A549 (cell line): ENCODE data around the gene TMEM60. TPM values are rescaled to one million over a fixed set of nuclear protein-coding genes. Genes with fewer than 3 reads are reported as not detected.

Experiments used
- ATAC-seq, 2 experiments: fragments of 200-7000 bp in 1 of 2; fragments of >200 bp in 1 of 2; cut with Nextera tagmentation in 1 of 2; cut with Tn5 transposase in 1 of 2; 3 replicates each; pipeline versions ENCODE4 v1.8.0 to v1.9.1; 2018 to 2020; ENCODE audit warnings: mild to moderate bottlenecking in 1 of 2, moderate library complexity in 1 of 2
- CTCF ChIA-PET: fragments of 300-600 bp; sonication (Branson Sonifier 250); formaldehyde crosslinking; extraction: SDS; loops from one replicate; lab custom pipeline; 2021; ENCODE audit warnings: antibody characterized with exemption, inconsistent platforms; lab: Yijun Ruan, JAX
- POLR2A ChIA-PET: fragments of 350-600 bp; formaldehyde crosslinking; extraction: SDS; loops from one replicate; lab custom pipeline; 2021; ENCODE audit warnings: antibody characterized with exemption, inconsistent platforms; lab: Yijun Ruan, JAX
- DNase-seq, 2 experiments: peaks; one replicate each; pipeline versions ENCODE4 v3.0.0 to v3.0.0-alpha.2; 2011 to 2016; ENCODE audit warnings: low read depth in 1 of 2, low spot score in 1 of 2
- FAIRE-seq: peaks from 2 replicates; lab custom pipeline; 2011; peaks lifted over from hg19 to GRCh38; lab: Jason Lieb, UNC
- H3K27ac ChIP-seq, 2 experiments: fragments of >200 bp; sonication (Bioruptor Twin); formaldehyde crosslinking; 3 replicates each; pipeline ENCODE4 v1.5.1; 2016 to 2017
- H3K4me1 ChIP-seq: fragments of >200 bp; sonication (Bioruptor Twin); formaldehyde crosslinking; 3 replicates; pipeline ENCODE4 v1.6.1; 2016
- H3K4me2 ChIP-seq: fragments of >200 bp; sonication (Bioruptor Twin); formaldehyde crosslinking; 3 replicates; pipeline ENCODE4 v1.6.1; 2016
- H3K4me3 ChIP-seq: fragments of >200 bp; sonication (Bioruptor Twin); formaldehyde crosslinking; 3 replicates; pipeline ENCODE4 v1.5.1; 2016
- H3K9me3 ChIP-seq: fragments of >200 bp; sonication (Bioruptor Twin); formaldehyde crosslinking; 3 replicates; pipeline ENCODE4 v1.6.1; 2016
- CBX8 ChIP-seq: fragments of 200-600 bp; sonication (generic); IDR thresholded peaks from 2 replicates; pipeline ENCODE4 v1.6.1; 2016
- EHF ChIP-seq: fragments of 250-450 bp; sonication (Bioruptor Pico); IDR thresholded peaks from 2 replicates; pipeline ENCODE4 v1.5.0; 2020; ENCODE audit warnings: mild to moderate bottlenecking
- FOSL2 ChIP-seq, 2 experiments: fragments of 450-650 bp in 1 of 2; fragments of >200 bp in 1 of 2; sonication (Bioruptor Twin) in 1 of 2; formaldehyde crosslinking; IDR thresholded peaks; 2 replicates each; pipeline versions ENCODE4 v1.5.0 to v1.6.1; 2016 to 2020; ENCODE audit warnings: mild to moderate bottlenecking in 1 of 2, moderate library complexity in 1 of 2
- FOXS1 ChIP-seq: fragments of 250-450 bp; sonication (Bioruptor Pico); IDR thresholded peaks from 2 replicates; pipeline ENCODE4 v1.5.0; 2020; ENCODE audit warnings: mild to moderate bottlenecking, moderate library complexity
- GATA3 ChIP-seq: IDR thresholded peaks from 2 replicates; pipeline ENCODE4 v1.6.1; 2012; ENCODE audit warnings: borderline replicate concordance
- HDAC2 ChIP-seq: fragments of 200-600 bp; sonication (generic); IDR thresholded peaks from 2 replicates; pipeline ENCODE4 v1.6.1; 2016
- MYC ChIP-seq: IDR thresholded peaks from 2 replicates; pipeline ENCODE4 v1.6.1; 2012; ENCODE audit warnings: mild to moderate bottlenecking, inconsistent platforms, low read length, improper control_type of control experiment, borderline replicate concordance
- NR3C1 ChIP-seq: fragments of >200 bp; sonication (Bioruptor Twin); formaldehyde crosslinking; IDR thresholded peaks from 3 replicates; pipeline ENCODE4 v1.6.1; 2017
- POLR2AphosphoS2 ChIP-seq: conservative IDR thresholded peaks from 2 replicates; pipeline ENCODE4 v1.6.1; 2012; ENCODE audit warnings: low read length, improper control_type of control experiment, inconsistent platforms
- RNF2 ChIP-seq: fragments of 200-600 bp; sonication (generic); IDR thresholded peaks from 2 replicates; pipeline ENCODE4 v1.6.1; 2016; ENCODE audit warnings: low read depth, mild to moderate bottlenecking, antibody characterized with exemption, moderate library complexity, borderline replicate concordance
- ZC3H11A ChIP-seq: fragments of 450-650 bp; IDR thresholded peaks from 2 replicates; pipeline ENCODE4 v1.6.1; 2014; ENCODE audit warnings: antibody characterized with exemption, mild to moderate bottlenecking
- ZSCAN20 ChIP-seq: fragments of 250-450 bp; sonication (Bioruptor Pico); IDR thresholded peaks from 2 replicates; pipeline ENCODE4 v1.8.0; 2022; ENCODE audit warnings: mild to moderate bottlenecking, moderate library complexity
- WGBS: methylation state at CpG from one replicate; pipeline ENCODE4 v1.1.6; 2017; ENCODE audit errors: missing lambda C conversion rate; 5-methylcytosine and 5-hydroxymethylcytosine counted together
- polyA plus RNA-seq, 4 experiments: library from polyadenylated mRNA; depleted of rRNA in 3 of 4; stranded (reverse); fragments of >200 nt; fragmentation: RNase III in 1 of 4; extraction: RNeasy Plus Mini Kit Qiagen cat#74134 plus additional on column Dnase treatment in 1 of 4; gene quantifications; 2 replicates in 3 of 4; 3 replicates in 1 of 4; pipeline ENCODE4 v1.2.3, GENCODE V29; 2011 to 2017
- TF ChIP-seq, protein P1 (sequence below): fragments of 250-450 bp; sonication (Bioruptor Pico); IDR thresholded peaks from 2 replicates; pipeline ENCODE4 v1.5.0; 2020; ENCODE audit warnings: low read depth, mild to moderate bottlenecking, moderate library complexity
- TF ChIP-seq, protein P2 (sequence below): fragments of >200 bp; sonication (Bioruptor Twin); formaldehyde crosslinking; IDR thresholded peaks from 2 replicates; pipeline ENCODE4 v1.6.1; 2016
- TF ChIP-seq, protein P3 (sequence below): IDR thresholded peaks from 2 replicates; pipeline ENCODE4 v1.6.1; 2012

Gene TMEM60
- polyA plus RNA-seq, 2 of the 4 experiments (the other 2 are of a cell fraction): 33.8 to 54.7 TPM

DNA sequence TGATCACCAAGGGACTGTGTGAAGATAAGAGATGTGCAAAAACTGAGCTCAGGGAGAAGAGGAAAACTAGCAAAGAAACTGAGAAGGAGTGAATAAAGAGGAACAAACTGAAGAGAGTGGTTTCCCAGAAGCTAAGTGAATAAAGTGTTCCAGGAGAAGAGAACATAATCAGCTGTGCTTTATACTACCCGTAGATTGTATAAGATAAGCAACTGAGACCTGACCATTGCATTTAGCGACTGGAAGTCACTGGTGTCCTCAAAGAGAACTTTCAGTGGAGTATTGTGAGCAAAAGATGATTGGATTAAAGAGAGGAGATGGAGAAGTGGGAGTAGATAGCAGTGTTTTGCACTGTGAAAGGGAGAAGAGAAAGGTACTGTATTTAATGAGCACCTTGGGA is 14.9 kb upstream of the TMEM60 start:
- Histone ChIP-seq H3K4me3 (no peak overlapping the region), H3K4me1 (peaks cover 11% of the 10 kb centered on the region; the same call in 2 of the 3 replicates), H3K4me2 (no peak overlapping the region), H3K27ac (no peak overlapping the region), H3K9me3 (peaks cover 14% of the 10 kb centered on the region; the same call in 2 of the 3 replicates)
- WGBS: 94% methylated on average over 2 of the region's 2 CpGs
- no peak for TF ChIP-seq ZSCAN20 (CRISPR knock-in tag)
- TF ChIP-seq, protein P1, sequence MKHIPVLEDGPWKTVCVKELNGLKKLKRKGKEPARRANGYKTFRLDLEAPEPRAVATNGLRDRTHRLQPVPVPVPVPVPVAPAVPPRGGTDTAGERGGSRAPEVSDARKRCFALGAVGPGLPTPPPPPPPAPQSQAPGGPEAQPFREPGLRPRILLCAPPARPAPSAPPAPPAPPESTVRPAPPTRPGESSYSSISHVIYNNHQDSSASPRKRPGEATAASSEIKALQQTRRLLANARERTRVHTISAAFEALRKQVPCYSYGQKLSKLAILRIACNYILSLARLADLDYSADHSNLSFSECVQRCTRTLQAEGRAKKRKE (CRISPR knock-in tag): no peak
- POLR2A ChIA-PET: no interaction called here
- FAIRE-seq (no peak), DNase-seq (no peak), ATAC-seq (no peak)
- CTCF ChIA-PET: interaction anchor here (1.2 to 1.4 kb wide), 2 partner anchors 9 to 11 kb away, joined by 3 read pairs; no protein-coding TSS in a partner anchor

DNA sequence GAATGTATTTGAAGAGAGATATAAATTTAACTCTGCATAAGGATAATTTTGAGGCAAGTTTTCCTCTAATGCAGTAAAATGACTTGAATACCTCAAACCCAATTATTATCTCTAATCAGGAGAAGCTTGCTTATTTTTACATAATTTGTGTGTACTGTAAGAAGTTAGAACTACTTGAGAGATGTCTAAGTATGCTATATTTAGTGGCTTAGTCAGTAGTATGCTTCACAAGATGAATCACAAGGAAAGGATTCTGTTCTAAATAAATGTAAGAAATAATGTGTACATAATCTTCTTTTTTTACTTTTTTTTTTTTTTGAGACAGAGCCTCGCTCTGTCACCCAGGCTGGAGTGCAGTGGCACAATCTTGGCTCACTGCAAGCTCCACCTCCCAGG is 14.1 kb upstream of the TMEM60 start:
- FAIRE-seq (no peak), ATAC-seq (peak; percentile 56; a peak in 3 of 6 replicates), DNase-seq (peak in 1 of 2 experiments; percentile 14)
- TF ChIP-seq RNF2: no peak
- no peak for TF ChIP-seq FOSL2 (IDR thresholded peaks at IDR 0.05)
- TF ChIP-seq FOSL2 (CRISPR knock-in tag; IDR thresholded peaks at IDR 0.05): no peak
- TF ChIP-seq EHF (CRISPR knock-in tag): no peak
- TF ChIP-seq, protein P2, sequence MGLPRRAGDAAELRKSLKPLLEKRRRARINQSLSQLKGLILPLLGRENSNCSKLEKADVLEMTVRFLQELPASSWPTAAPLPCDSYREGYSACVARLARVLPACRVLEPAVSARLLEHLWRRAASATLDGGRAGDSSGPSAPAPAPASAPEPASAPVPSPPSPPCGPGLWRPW: no peak
- TF ChIP-seq, protein P3, sequence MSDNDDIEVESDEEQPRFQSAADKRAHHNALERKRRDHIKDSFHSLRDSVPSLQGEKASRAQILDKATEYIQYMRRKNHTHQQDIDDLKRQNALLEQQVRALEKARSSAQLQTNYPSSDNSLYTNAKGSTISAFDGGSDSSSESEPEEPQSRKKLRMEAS: no peak
- TF ChIP-seq ZC3H11A: no peak
- TF ChIP-seq, protein P1 (CRISPR knock-in tag): no peak
- no peak for TF ChIP-seq NR3C1
- TF ChIP-seq MYC: no peak
- TF ChIP-seq CBX8: no peak
- no peak for TF ChIP-seq HDAC2
- no peak for TF ChIP-seq POLR2AphosphoS2
- peaks cover 11% of the 10 kb centered on the region; the same call in 2 of the 3 replicates for H3K4me1 ChIP-seq
- ChIA-PET CTCF (interaction anchor here (2.2 kb wide), 1 partner anchor 13 kb away, joined by 6 read pairs; the partner anchor contains the start of genes PHTF2 and TMEM60), POLR2A (interaction anchor here (1.5 kb wide), 1 partner anchor 14 kb away, joined by 4 read pairs; the partner anchor contains the start of genes PHTF2 and TMEM60)
- H3K4me2 ChIP-seq: peak overlapping the region; percentile 43
- no peak overlapping the region for H3K4me3 ChIP-seq
- H3K9me3 ChIP-seq: peaks cover 17% of the 10 kb centered on the region; the same call in 2 of the 3 replicates
- WGBS: 82% methylated on average over 1 of the region's 1 CpG
- H3K27ac ChIP-seq: no peak overlapping the region

DNA sequence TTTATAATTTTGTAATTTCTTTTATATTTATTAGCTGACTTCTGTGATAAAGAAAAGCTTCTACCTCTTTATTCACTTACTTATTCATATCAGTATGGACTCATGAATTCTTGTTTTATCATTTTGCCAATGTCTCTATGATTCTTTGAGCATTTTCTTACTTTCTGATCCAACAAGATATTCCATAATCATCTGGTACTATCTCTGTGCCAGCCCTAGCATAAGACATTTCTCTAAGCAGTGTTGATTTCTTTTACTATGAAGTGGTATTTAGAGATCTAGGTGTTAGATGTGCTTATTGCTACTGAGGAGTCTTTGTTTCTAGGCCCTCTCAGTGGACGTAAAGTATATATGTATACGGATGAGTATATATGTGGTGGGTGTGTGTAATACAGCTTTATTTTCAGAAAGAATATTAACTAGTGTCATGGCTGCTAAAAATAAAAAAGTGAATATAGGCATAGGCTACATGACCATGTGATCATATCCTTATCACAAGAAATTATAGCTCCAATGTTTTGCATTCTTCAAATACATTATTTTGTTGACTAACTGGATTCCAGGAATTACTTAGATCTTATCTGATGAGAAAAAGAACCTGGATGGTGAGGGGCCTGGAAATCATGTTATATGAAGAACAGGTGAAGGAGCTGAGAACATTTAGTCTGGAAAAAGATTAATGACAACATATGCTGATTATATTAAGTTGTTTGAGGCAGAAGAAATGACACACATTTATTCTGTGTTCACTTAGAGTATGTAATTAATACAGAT is 13.5 kb upstream of the TMEM60 start:
- WGBS: 80% methylated on average over 2 of the region's 2 CpGs
- ATAC-seq: peak; percentile 30 to 43; a peak in 4 of 6 replicates
- Histone ChIP-seq H3K4me1 (peaks cover 11% of the 10 kb centered on the region; the same call in 2 of the 3 replicates), H3K4me2 (peak overlapping the region; percentile 43), H3K27ac (no peak overlapping the region), H3K9me3 (peaks cover 20% of the 10 kb centered on the region; the same call in 2 of the 3 replicates), H3K4me3 (no peak overlapping the region)
- POLR2A ChIA-PET: interaction anchor here (1.5 kb wide), 1 partner anchor 14 kb away, joined by 4 read pairs; the partner anchor contains the start of genes PHTF2 and TMEM60
- FAIRE-seq: peak; percentile 32
- DNase-seq: no peak
- peak; percentile 64; the same call in 1 of the 2 replicates for TF ChIP-seq GATA3
- TF ChIP-seq FOXS1 (CRISPR knock-in tag): no peak
- TF ChIP-seq ZC3H11A: no peak
- CTCF ChIA-PET: interaction anchor here (2.2 kb wide), 1 partner anchor 13 kb away, joined by 6 read pairs; the partner anchor contains the start of genes PHTF2 and TMEM60
